ENCODE data around the gene RAB17. TPM values are rescaled to one million over a fixed set of nuclear protein-coding genes. Genes with fewer than 3 reads are reported as not detected.

The RAB17 gene
- total RNA-seq, 1 experiment from 2014 or later: 17.2 TPM

GRCh38 chr2:237573721-237574415 is 16.7 kb downstream of the RAB17 start:
- ChIA-PET POLR2A (interaction anchor here (0.6 kb wide), 1 partner anchor 159 kb away, joined by 5 read pairs; no protein-coding TSS in a partner anchor), CTCF (interaction anchor here (0.6 to 9.3 kb wide), 15 partner anchors 15 to 513 kb away, joined by 3 to 239 read pairs (median 4); partner anchors contain the start of gene RAB17)
- H3K4me3 Mint-ChIP-seq (ENCODE audit: unreplicated experiment): no peak overlapping the region
- H3K36me3 Mint-ChIP-seq (ENCODE audit: insufficient read depth, unreplicated experiment): no peaks in the 10 kb centered on the region
- no peaks in the 10 kb centered on the region for H3K9me3 Mint-ChIP-seq (ENCODE audit: unreplicated experiment)
- no peaks in the 10 kb centered on the region for H3K27me3 Mint-ChIP-seq (ENCODE audit: insufficient read depth, unreplicated experiment)
- intact Hi-C loops (cut with micrococcal nuclease): loop anchor here (5.0 kb wide), 1 partner anchor 162 kb away; the partner anchor contains the start of gene COL6A3
- BruUV-seq (replicated peaks): no TSS peak
- no peak overlapping the region for H3K27ac Mint-ChIP-seq (ENCODE audit: low read depth, unreplicated experiment)
- peaks cover 17% of the 10 kb centered on the region for H3K4me1 Mint-ChIP-seq (ENCODE audit: insufficient read depth, unreplicated experiment)
- DNase-seq (ENCODE audit: unreplicated experiment): no peak
- TF ChIP-seq, protein P1, sequence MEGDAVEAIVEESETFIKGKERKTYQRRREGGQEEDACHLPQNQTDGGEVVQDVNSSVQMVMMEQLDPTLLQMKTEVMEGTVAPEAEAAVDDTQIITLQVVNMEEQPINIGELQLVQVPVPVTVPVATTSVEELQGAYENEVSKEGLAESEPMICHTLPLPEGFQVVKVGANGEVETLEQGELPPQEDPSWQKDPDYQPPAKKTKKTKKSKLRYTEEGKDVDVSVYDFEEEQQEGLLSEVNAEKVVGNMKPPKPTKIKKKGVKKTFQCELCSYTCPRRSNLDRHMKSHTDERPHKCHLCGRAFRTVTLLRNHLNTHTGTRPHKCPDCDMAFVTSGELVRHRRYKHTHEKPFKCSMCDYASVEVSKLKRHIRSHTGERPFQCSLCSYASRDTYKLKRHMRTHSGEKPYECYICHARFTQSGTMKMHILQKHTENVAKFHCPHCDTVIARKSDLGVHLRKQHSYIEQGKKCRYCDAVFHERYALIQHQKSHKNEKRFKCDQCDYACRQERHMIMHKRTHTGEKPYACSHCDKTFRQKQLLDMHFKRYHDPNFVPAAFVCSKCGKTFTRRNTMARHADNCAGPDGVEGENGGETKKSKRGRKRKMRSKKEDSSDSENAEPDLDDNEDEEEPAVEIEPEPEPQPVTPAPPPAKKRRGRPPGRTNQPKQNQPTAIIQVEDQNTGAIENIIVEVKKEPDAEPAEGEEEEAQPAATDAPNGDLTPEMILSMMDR (IDR thresholded peaks at IDR 0.05; ENCODE audit: unreplicated experiment): no peak

DNA sequence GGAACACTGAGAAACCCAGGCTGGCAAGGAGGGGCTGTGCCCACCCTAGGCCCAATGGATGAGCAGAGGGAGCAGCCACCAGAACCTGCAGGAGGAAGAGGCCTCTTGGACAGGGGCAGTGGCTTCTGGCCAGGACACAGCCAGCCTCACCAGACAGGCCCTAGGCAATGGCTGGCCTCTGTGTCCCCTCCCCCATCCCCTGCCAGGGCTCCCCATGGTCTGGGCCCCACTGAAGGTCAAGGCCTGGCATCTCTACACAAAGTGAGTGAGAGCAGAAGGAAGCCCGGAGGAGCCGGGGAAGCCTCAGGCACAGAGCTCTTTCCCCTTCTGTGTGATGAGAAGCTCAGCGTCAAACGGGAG is 17.8 kb downstream of the RAB17 start:
- no peaks in the 10 kb centered on the region for H3K27me3 Mint-ChIP-seq (ENCODE audit: insufficient read depth, unreplicated experiment)
- no peak overlapping the region for H3K4me3 Mint-ChIP-seq (ENCODE audit: unreplicated experiment)
- POLR2A ChIA-PET: interaction anchor here (0.6 to 2.5 kb wide), 8 partner anchors 12 to 487 kb away, joined by 3 to 25 read pairs (median 4); partner anchors contain the start of genes COPS8 and LRRFIP1
- no TSS peak for BruUV-seq (replicated peaks)
- peaks cover 17% of the 10 kb centered on the region for H3K4me1 Mint-ChIP-seq (ENCODE audit: insufficient read depth, unreplicated experiment)
- CTCF ChIA-PET: interaction anchor here (0.5 to 9.3 kb wide), 47 partner anchors 8 to 1862 kb away, joined by 3 to 239 read pairs (median 7); partner anchors contain the start of gene RAB17
- no peaks in the 10 kb centered on the region for H3K9me3 Mint-ChIP-seq (ENCODE audit: unreplicated experiment)
- TF ChIP-seq, protein P1 (IDR thresholded peaks at IDR 0.05; ENCODE audit: unreplicated experiment): no peak
- no peak for DNase-seq (ENCODE audit: unreplicated experiment)
- H3K27ac Mint-ChIP-seq (ENCODE audit: low read depth, unreplicated experiment): no peak overlapping the region
- intact Hi-C loops (cut with micrococcal nuclease): loop anchor here (1.0 to 5.0 kb wide), 5 partner anchors 60 to 450 kb away; partner anchors contain the start of gene COL6A3
- H3K36me3 Mint-ChIP-seq (ENCODE audit: insufficient read depth, unreplicated experiment): no peaks in the 10 kb centered on the region

GRCh38 chr2:237572021-237572741 is 18.4 kb downstream of the RAB17 start:
- POLR2A ChIA-PET: interaction anchor here (0.6 to 2.5 kb wide), 13 partner anchors 11 to 486 kb away, joined by 3 to 25 read pairs (median 3); partner anchors contain the start of genes COPS8, LRRFIP1 and RAB17
- no peaks in the 10 kb centered on the region for H3K27me3 Mint-ChIP-seq (ENCODE audit: insufficient read depth, unreplicated experiment)

More at GRCh38 chr2:237572021-237572741, 18.4 kb downstream of the RAB17 start:
- CTCF ChIA-PET: interaction anchor here (0.5 to 9.3 kb wide), 65 partner anchors 9 to 1910 kb away, joined by 3 to 239 read pairs (median 5); partner anchors contain the start of gene RAB17
- intact Hi-C loops (cut with micrococcal nuclease): loop anchor here (1.0 to 5.0 kb wide), 5 partner anchors 60 to 450 kb away; partner anchors contain the start of gene COL6A3
- TF ChIP-seq, protein P1 (IDR thresholded peaks at IDR 0.05; ENCODE audit: unreplicated experiment): peak; percentile 97
- Mint-ChIP-seq H3K9me3 (ENCODE audit: unreplicated experiment) (no peaks in the 10 kb centered on the region), H3K27ac (ENCODE audit: low read depth, unreplicated experiment) (peak overlapping the region; percentile 16), H3K4me1 (ENCODE audit: insufficient read depth, unreplicated experiment) (peaks cover 17% of the 10 kb centered on the region), H3K36me3 (ENCODE audit: insufficient read depth, unreplicated experiment) (no peaks in the 10 kb centered on the region), H3K4me3 (ENCODE audit: unreplicated experiment) (peak overlapping the region; percentile 35)
- peak; percentile 82 for DNase-seq (ENCODE audit: unreplicated experiment)
- no TSS peak for BruUV-seq (replicated peaks)
